Esophagus squamous epithelium (tissue), 4 donors: ENCODE results near the gene ACOT8.

Experiments used
- POLR2A ChIP-seq, 4 donors: fragments of 450-650 bp; IDR thresholded peaks; one replicate each; pipeline ENCODE4 v1.6.1; 2017; ENCODE audit warnings: antibody characterized with exemption in 4 of 4, mild to moderate bottlenecking in 4 of 4, moderate library complexity in 3 of 4
- TF ChIP-seq, protein P1 (sequence below), 6 experiments: fragments of 450-650 bp in 4 of 6; fragments of 200-600 bp in 2 of 6; sonication (generic) in 2 of 6; IDR thresholded peaks; one replicate each; pipeline ENCODE4 v1.5.1; 2016 to 2019; ENCODE audit warnings: antibody characterized with exemption in 6 of 6, mild to moderate bottlenecking in 4 of 6, moderate library complexity in 4 of 6

DNA sequence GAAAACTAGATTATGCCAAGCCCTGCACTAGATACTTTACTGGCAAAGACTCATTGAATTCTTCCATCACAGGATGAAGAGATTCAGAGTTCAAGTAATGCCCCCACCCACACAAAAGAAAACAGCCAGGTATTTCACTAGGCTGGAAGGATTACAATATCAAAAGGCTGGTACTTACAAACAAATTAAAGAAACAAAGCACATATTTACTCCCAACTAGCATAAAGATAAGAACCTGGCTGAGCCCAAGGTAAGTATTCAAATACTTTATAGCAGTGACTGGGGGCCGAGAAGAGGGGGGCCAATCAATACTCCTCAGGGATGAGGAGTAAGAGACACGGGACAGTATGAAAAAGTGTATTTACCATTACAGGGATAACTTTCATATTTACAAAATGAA, 3.7 kb downstream of the ACOT8 start:
- TF ChIP-seq, protein P1, sequence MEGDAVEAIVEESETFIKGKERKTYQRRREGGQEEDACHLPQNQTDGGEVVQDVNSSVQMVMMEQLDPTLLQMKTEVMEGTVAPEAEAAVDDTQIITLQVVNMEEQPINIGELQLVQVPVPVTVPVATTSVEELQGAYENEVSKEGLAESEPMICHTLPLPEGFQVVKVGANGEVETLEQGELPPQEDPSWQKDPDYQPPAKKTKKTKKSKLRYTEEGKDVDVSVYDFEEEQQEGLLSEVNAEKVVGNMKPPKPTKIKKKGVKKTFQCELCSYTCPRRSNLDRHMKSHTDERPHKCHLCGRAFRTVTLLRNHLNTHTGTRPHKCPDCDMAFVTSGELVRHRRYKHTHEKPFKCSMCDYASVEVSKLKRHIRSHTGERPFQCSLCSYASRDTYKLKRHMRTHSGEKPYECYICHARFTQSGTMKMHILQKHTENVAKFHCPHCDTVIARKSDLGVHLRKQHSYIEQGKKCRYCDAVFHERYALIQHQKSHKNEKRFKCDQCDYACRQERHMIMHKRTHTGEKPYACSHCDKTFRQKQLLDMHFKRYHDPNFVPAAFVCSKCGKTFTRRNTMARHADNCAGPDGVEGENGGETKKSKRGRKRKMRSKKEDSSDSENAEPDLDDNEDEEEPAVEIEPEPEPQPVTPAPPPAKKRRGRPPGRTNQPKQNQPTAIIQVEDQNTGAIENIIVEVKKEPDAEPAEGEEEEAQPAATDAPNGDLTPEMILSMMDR (IDR thresholded peaks at IDR 0.05) = no peak
- TF ChIP-seq POLR2A (IDR thresholded peaks at IDR 0.05) = no peak
